NB4 (cell line): ENCODE measurements around the gene FTMT.

Experiments
- MAX ChIP-seq: IDR thresholded peaks from 2 replicates; pipeline ENCODE4 v1.6.1; 2011; ENCODE audit warnings: low read depth, low read length
- POLR2A ChIP-seq: IDR thresholded peaks from 2 replicates; pipeline ENCODE4 v1.6.1; 2011; ENCODE audit warnings: mild to moderate bottlenecking; ENCODE audit not compliant: insufficient read length; ENCODE audit errors: extremely low read depth
- TF ChIP-seq, protein P1 (sequence below): IDR thresholded peaks from one replicate; pipeline ENCODE4 v1.5.1; 2012; ENCODE audit warnings: low read depth, low read length

DNA sequence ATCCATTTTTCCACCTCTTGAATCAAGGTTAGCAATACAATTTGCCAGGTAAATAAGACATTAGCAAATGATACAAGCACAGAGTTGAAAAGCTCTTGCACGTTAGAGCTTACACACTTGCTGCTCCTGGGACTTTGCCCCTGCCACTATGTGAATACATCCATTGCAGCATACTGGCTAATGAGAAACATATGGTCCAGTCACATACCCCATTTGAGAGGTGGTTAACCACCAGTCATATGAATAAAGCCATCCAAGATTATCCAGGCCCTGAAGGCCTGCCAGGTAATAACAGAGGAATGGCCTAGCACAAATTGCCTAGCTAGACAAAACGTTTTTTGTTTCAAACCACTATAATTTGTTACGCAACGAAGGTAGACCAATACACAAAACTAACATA lies 45.8 kb upstream of the FTMT start:
- TF ChIP-seq, protein P1, sequence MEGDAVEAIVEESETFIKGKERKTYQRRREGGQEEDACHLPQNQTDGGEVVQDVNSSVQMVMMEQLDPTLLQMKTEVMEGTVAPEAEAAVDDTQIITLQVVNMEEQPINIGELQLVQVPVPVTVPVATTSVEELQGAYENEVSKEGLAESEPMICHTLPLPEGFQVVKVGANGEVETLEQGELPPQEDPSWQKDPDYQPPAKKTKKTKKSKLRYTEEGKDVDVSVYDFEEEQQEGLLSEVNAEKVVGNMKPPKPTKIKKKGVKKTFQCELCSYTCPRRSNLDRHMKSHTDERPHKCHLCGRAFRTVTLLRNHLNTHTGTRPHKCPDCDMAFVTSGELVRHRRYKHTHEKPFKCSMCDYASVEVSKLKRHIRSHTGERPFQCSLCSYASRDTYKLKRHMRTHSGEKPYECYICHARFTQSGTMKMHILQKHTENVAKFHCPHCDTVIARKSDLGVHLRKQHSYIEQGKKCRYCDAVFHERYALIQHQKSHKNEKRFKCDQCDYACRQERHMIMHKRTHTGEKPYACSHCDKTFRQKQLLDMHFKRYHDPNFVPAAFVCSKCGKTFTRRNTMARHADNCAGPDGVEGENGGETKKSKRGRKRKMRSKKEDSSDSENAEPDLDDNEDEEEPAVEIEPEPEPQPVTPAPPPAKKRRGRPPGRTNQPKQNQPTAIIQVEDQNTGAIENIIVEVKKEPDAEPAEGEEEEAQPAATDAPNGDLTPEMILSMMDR = no peak
- TF ChIP-seq MAX (no peak), POLR2A (no peak)
